Peyer's patch (tissue), 4 donors: Measurements from ENCODE around the gene H2AZ2.

Experiments used
- POLR2A ChIP-seq, 2 donors: fragments of 450-650 bp; IDR thresholded peaks; one replicate each; pipeline ENCODE4 v1.5.1; 2017; ENCODE audit warnings: antibody characterized with exemption in 2 of 2, mild to moderate bottlenecking in 2 of 2, moderate library complexity in 2 of 2
- TF ChIP-seq, protein P1 (sequence below), 6 experiments: fragments of 450-650 bp in 4 of 6; fragments of 200-600 bp in 2 of 6; sonication (generic) in 1 of 6; IDR thresholded peaks; one replicate each; pipeline ENCODE4 v1.5.1; 2017 to 2019; ENCODE audit warnings: antibody characterized with exemption in 6 of 6, mild to moderate bottlenecking in 3 of 6, moderate library complexity in 1 of 6

DNA sequence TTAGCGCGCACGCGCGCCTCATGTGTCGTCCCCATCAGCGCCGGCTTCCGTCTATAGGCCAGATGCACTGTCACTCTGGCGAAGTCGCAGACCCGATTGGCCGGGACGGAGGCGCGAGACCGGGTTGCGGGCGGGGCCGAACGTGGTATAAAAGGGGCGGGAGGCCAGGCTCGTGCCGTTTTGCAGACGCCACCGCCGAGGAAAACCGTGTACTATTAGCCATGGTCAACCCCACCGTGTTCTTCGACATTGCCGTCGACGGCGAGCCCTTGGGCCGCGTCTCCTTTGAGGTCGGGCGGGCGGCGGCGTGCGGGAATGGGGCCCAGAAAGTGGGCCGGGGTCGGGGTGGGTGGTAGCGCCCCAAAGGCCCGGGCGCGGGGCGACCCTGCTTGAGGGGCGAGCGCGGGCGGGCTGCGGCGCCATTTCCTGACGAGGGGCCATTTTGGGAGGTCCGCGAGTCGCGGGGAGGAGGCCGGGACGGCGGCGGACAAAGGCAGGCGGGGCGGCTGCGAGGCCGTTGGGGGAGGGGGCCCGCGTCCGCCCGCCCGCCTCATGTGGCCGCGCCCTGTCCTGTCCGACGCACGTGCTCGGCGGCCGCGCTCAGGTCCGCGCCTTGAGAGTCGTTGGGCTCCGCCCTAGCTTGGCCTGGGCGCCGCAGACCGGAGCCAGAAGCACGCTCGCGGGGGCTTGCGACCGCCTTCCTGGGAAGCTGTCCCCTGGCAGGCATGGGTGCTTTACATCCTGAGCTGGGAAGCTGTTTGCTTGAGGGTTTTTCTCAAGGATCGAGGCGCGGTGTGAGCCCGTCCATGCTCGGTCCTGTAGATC, 51.2 kb downstream of the H2AZ2 start, which contains the start of gene PPIA:
- TF ChIP-seq, protein P1, sequence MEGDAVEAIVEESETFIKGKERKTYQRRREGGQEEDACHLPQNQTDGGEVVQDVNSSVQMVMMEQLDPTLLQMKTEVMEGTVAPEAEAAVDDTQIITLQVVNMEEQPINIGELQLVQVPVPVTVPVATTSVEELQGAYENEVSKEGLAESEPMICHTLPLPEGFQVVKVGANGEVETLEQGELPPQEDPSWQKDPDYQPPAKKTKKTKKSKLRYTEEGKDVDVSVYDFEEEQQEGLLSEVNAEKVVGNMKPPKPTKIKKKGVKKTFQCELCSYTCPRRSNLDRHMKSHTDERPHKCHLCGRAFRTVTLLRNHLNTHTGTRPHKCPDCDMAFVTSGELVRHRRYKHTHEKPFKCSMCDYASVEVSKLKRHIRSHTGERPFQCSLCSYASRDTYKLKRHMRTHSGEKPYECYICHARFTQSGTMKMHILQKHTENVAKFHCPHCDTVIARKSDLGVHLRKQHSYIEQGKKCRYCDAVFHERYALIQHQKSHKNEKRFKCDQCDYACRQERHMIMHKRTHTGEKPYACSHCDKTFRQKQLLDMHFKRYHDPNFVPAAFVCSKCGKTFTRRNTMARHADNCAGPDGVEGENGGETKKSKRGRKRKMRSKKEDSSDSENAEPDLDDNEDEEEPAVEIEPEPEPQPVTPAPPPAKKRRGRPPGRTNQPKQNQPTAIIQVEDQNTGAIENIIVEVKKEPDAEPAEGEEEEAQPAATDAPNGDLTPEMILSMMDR (IDR thresholded peaks at IDR 0.05) = no peak
- peak; percentile 85 to 96 for TF ChIP-seq POLR2A (IDR thresholded peaks at IDR 0.05)
